ENCODE results near the gene SRL. TPM values are rescaled to one million over a fixed set of nuclear protein-coding genes. Genes with fewer than 3 reads are reported as not detected.

The SRL gene
- total RNA-seq, 2 donors from 2014 or later, result not detected

DNA sequence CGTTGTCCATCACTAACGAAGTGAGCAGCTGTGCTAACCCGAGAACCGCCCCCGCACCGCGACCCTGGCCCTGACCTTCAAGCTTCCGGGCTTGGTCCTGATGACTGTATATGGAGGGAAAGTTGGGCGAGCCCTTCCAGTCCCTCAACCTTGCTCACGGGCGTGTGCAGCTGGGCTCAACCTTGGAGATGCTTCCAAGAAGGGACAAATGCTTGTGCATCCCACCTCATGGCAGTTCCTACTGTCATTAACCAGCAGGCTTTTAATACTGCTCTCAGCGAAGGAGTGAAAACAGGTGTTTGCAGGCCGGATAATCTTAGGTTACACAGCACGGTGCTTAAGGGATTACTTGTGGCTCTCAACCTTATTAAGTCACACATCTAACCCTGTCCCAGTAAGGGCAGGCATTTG, 33.5 kb downstream of the SRL start:
- no peak for ATAC-seq
- TF ChIP-seq, protein P1, sequence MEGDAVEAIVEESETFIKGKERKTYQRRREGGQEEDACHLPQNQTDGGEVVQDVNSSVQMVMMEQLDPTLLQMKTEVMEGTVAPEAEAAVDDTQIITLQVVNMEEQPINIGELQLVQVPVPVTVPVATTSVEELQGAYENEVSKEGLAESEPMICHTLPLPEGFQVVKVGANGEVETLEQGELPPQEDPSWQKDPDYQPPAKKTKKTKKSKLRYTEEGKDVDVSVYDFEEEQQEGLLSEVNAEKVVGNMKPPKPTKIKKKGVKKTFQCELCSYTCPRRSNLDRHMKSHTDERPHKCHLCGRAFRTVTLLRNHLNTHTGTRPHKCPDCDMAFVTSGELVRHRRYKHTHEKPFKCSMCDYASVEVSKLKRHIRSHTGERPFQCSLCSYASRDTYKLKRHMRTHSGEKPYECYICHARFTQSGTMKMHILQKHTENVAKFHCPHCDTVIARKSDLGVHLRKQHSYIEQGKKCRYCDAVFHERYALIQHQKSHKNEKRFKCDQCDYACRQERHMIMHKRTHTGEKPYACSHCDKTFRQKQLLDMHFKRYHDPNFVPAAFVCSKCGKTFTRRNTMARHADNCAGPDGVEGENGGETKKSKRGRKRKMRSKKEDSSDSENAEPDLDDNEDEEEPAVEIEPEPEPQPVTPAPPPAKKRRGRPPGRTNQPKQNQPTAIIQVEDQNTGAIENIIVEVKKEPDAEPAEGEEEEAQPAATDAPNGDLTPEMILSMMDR (IDR thresholded peaks at IDR 0.05), result no peak
- TF ChIP-seq POLR2A (IDR thresholded peaks at IDR 0.05), result no peak
- no peaks in the 10 kb centered on the region for H3K36me3 ChIP-seq (replicated peaks in 1 of 2; ENCODE audit: insufficient read depth in 1 of 2, low read depth in 2 of 2)
- H3K27ac ChIP-seq, result no peak overlapping the region
- no peak overlapping the region for H3K4me3 ChIP-seq
- no peak for DNase-seq
- no peaks in the 10 kb centered on the region for H3K27me3 ChIP-seq
- H3K4me1 ChIP-seq, result no peaks in the 10 kb centered on the region
- intact Hi-C loops (cut with DNase I), result loop anchor here (5.0 kb wide), 1 partner anchor 124 kb away; no protein-coding TSS in a partner anchor
- WGBS, 2 donors, result 65 to 67% methylated on average over 6 to 10 of the region's 14 CpGs
- no peaks in the 10 kb centered on the region for H3K9me3 ChIP-seq

GRCh38 chr16:4207683-4208340, 34.1 kb downstream of the SRL start:
- Histone ChIP-seq H3K4me1 (no peaks in the 10 kb centered on the region), H3K27me3 (no peaks in the 10 kb centered on the region), H3K4me3 (no peak overlapping the region), H3K27ac (no peak overlapping the region), H3K9me3 (no peaks in the 10 kb centered on the region), H3K36me3 (replicated peaks in 1 of 2; ENCODE audit: insufficient read depth in 1 of 2, low read depth in 2 of 2) (no peaks in the 10 kb centered on the region)
- 78 to 81% methylated on average over 19 to 23 of the region's 23 CpGs for WGBS, 2 donors
- TF ChIP-seq, protein P1 (IDR thresholded peaks at IDR 0.05), result no peak
- no peak for TF ChIP-seq POLR2A (IDR thresholded peaks at IDR 0.05)
- ATAC-seq (no peak), DNase-seq (no peak)
- intact Hi-C loops (cut with DNase I), result loop anchor here (5.0 kb wide), 1 partner anchor 124 kb away; no protein-coding TSS in a partner anchor

- H3K27me3 ChIP-seq, result no peaks in the 10 kb centered on the region
- TF ChIP-seq, protein P1 (IDR thresholded peaks at IDR 0.05), result no peak
- TF ChIP-seq POLR2A (IDR thresholded peaks at IDR 0.05), result no peak
- no peak overlapping the region for H3K4me3 ChIP-seq
- 62 to 67% methylated on average over 14 of the region's 14 CpGs for whole genome bisulfite sequencing, 2 donors
- ATAC-seq (no peak), DNase-seq (no peak)
- H3K27ac ChIP-seq, result no peak overlapping the region
- no peaks in the 10 kb centered on the region for H3K4me1 ChIP-seq
- no peaks in the 10 kb centered on the region for H3K9me3 ChIP-seq
- intact Hi-C loops (cut with DNase I), result loop anchor here (5.0 kb wide), 1 partner anchor 125 kb away; no protein-coding TSS in a partner anchor
- no peaks in the 10 kb centered on the region for H3K36me3 ChIP-seq (replicated peaks in 1 of 2; ENCODE audit: insufficient read depth in 1 of 2, low read depth in 2 of 2)
Measured at GRCh38 chr16:4207229-4207628, 34.7 kb downstream of the SRL start.

DNA sequence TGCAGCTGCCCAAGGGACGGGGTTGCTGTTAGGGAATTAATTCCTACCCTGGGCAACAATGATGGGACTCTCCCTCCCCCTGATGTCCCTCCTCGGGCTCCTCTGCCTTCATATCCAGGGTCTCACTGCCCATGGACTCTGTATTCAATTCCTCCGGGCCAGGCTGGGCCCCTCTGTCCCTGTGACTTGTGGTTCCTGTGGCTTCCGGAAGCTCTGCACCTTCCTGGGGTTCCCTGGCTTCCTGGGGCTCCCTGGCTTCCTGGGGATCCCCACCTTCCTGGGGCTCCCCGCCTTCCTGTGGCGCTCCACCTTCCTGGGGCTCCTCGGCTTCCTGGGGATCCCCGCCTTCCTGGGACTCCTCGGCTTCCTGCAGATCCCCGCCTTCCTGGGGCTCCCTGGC, 35.2 kb downstream of the SRL start:
- WGBS, 2 donors, result 44 to 93% methylated on average over 3 to 8 of the region's 10 CpGs
- H3K27me3 ChIP-seq, result no peaks in the 10 kb centered on the region
- no peak for DNase-seq
- H3K27ac ChIP-seq, result no peak overlapping the region
- no peaks in the 10 kb centered on the region for H3K4me1 ChIP-seq
- TF ChIP-seq, protein P1 (IDR thresholded peaks at IDR 0.05), result no peak
- TF ChIP-seq POLR2A (IDR thresholded peaks at IDR 0.05), result no peak
- H3K4me3 ChIP-seq, result no peak overlapping the region
- no peak for ATAC-seq
- intact Hi-C loops (cut with DNase I), result loop anchor here (5.0 kb wide), 1 partner anchor 126 kb away; no protein-coding TSS in a partner anchor
- H3K9me3 ChIP-seq, result no peaks in the 10 kb centered on the region
- no peaks in the 10 kb centered on the region for H3K36me3 ChIP-seq (replicated peaks in 1 of 2; ENCODE audit: insufficient read depth in 1 of 2, low read depth in 2 of 2)

DNA sequence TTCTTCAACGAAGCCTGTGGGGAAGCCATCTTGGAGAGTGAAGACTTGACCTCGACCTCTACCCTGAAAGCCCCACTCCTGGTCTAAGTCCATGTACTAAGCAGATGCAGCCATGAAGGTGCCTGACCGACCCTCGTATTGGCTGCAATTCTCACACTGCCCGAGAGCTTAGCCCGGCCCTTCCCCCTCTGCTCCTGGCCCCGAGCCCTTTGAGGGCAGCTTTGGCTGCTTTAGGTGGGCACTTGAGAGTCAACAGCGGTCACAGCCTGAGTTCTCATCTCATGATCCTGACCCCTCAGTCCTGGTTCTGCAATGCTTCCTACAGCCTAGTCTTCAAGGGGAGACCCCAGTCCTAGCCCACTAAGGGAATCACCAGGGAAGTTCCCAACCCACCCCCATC, 35.9 kb downstream of the SRL start:
- Histone ChIP-seq H3K27ac (no peak overlapping the region), H3K36me3 (replicated peaks in 1 of 2; ENCODE audit: insufficient read depth in 1 of 2, low read depth in 2 of 2) (no peaks in the 10 kb centered on the region), H3K27me3 (no peaks in the 10 kb centered on the region), H3K4me1 (no peaks in the 10 kb centered on the region), H3K4me3 (no peak overlapping the region), H3K9me3 (no peaks in the 10 kb centered on the region)
- no peak for TF ChIP-seq POLR2A (IDR thresholded peaks at IDR 0.05)
- TF ChIP-seq, protein P1 (IDR thresholded peaks at IDR 0.05), result no peak
- no peak for DNase-seq
- ATAC-seq, result no peak
- WGBS, 2 donors, result 53 to 80% methylated on average over 7 to 8 of the region's 8 CpGs
- intact Hi-C loops (cut with DNase I), result loop anchor here (5.0 kb wide), 1 partner anchor 126 kb away; no protein-coding TSS in a partner anchor

All from body of pancreas (tissue), 4 donors.